ENCODE measurements around the gene HHAT. TPM values are rescaled to one million over a fixed set of nuclear protein-coding genes. Genes with fewer than 3 reads are reported as not detected.

The HHAT gene
- total RNA-seq, 2 experiments from 2014 or later: 0.82 to 0.84 TPM

GRCh38 chr1:210321131-210321530 is 7.6 kb upstream of the HHAT start:
- no peak for ATAC-seq
- intact Hi-C loops (cut with DNase I, micrococcal nuclease): no loop called here
- Mint-ChIP-seq H3K4me3 (no peak overlapping the region), H3K4me1 (no peaks in the 10 kb centered on the region), H3K36me3 (ENCODE audit: low read depth) (no peaks in the 10 kb centered on the region), H3K27ac (no peak overlapping the region), H3K27me3 (peaks cover 13% of the 10 kb centered on the region), H3K9me3 (ENCODE audit: low read depth) (peaks cover 4% of the 10 kb centered on the region)
- POLR2A ChIA-PET: no interaction called here
- no peak for DNase-seq
- CTCF ChIA-PET: no interaction called here

DNA sequence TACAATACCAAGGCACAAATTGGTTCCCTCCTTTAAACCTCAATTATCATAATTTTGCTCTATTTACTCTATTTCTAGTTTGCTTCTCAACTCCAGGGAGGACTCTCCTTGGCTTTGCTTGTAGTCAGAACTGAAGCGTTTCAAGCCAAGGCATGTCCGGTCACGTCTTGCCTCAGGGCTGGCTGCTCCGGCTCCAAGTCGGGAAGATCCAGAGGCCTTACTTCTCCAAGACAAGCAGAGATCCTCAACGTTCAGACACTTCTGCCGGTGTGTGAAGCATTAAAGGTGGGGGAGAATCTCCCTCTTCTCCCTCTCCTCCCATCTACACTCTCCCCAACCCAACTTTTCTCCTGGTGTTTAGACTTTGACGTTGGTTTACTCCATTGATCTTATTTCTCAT is 7.2 kb upstream of the HHAT start:
- DNase-seq: no peak
- ChIA-PET POLR2A (no interaction called here), CTCF (interaction anchor here (0.9 kb wide), 1 partner anchor 10 kb away, joined by 4 read pairs; no protein-coding TSS in a partner anchor)
- peaks cover 4% of the 10 kb centered on the region for H3K9me3 Mint-ChIP-seq (ENCODE audit: low read depth)
- H3K27ac Mint-ChIP-seq: no peak overlapping the region
- H3K4me1 Mint-ChIP-seq: no peaks in the 10 kb centered on the region
- intact Hi-C loops (cut with DNase I, micrococcal nuclease): no loop called here
- H3K4me3 Mint-ChIP-seq: no peak overlapping the region
- H3K36me3 Mint-ChIP-seq (ENCODE audit: low read depth): no peaks in the 10 kb centered on the region
- no peak for ATAC-seq
- peaks cover 13% of the 10 kb centered on the region for H3K27me3 Mint-ChIP-seq

DNA sequence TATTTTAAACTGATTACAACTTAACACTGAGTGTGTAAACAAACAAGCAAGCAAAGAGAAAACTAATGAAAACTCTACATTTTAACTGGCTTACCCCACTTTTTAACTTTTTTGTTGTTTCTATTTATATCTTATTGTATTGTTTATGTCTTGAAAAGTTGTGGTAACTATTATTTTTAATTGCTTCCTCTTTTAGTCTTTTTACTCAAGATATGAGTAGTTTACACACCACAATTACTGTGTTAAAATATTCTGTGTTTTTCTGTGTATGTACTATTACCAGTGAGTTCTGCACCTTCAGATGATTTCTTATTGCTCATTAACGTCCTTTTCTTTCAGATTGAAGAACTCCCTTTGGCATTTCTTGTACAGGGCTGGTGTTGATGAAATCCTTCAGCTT is 4.7 kb upstream of the HHAT start:
- Mint-ChIP-seq H3K27me3 (peaks cover 5% of the 10 kb centered on the region), H3K4me1 (peaks cover 7% of the 10 kb centered on the region), H3K4me3 (no peak overlapping the region), H3K27ac (no peak overlapping the region), H3K9me3 (ENCODE audit: low read depth) (peaks cover 4% of the 10 kb centered on the region), H3K36me3 (ENCODE audit: low read depth) (no peaks in the 10 kb centered on the region)
- CTCF ChIA-PET: interaction anchor here (1.7 kb wide), 1 partner anchor 50 kb away, joined by 4 read pairs; no protein-coding TSS in a partner anchor
- ATAC-seq (no peak), DNase-seq (no peak)
- intact Hi-C loops (cut with DNase I, micrococcal nuclease): no loop called here
- POLR2A ChIA-PET: no interaction called here

DNA sequence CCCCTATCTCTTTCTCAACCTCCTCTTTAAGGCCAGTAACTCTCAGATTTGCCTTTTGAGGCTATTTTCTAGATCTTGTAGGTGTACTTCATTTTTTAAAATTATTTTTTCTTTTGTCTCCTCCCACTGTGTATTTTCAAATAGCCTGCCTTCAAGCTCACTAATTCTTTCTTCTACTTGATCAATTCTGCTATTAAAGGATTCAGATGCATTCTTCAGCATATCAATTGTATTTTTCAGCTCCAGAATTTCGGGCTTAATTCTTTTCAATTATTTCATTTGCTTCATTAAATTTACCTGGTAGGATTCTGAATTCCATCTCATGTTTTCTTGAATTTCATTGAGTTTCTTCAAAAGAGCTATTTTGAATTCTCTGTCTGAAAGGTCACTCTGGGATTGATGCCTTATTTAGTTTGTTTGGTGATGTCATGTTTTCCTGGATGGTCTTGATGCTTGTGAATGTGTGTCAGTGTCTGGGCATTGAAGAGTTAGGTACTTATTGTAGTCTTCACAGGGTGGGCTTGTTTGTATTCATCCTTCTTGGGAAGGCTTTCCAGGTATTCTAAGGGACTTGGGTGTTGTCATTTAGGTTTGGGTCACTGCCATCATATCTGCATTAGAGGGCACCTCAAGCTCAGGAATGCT is 3.6 kb upstream of the HHAT start:
- H3K36me3 Mint-ChIP-seq (ENCODE audit: low read depth): no peaks in the 10 kb centered on the region
- no peak overlapping the region for H3K27ac Mint-ChIP-seq
- DNase-seq (no peak), ATAC-seq (no peak)
- intact Hi-C loops (cut with DNase I, micrococcal nuclease): loop anchor here in 1 of 2 experiments (5.0 kb wide), 1 partner anchor 1252 kb away; the partner anchor contains the start of gene SLC30A1
- ChIA-PET CTCF (interaction anchor here (1.1 to 1.7 kb wide), 2 partner anchors 48 to 75 kb away, joined by 3 to 4 read pairs; no protein-coding TSS in a partner anchor), POLR2A (no interaction called here)
- H3K27me3 Mint-ChIP-seq: peaks cover 5% of the 10 kb centered on the region
- peaks cover 15% of the 10 kb centered on the region for H3K4me1 Mint-ChIP-seq
- no peak overlapping the region for H3K4me3 Mint-ChIP-seq
- peaks cover 4% of the 10 kb centered on the region for H3K9me3 Mint-ChIP-seq (ENCODE audit: low read depth)

GRCh38 chr1:210328032-210328745 is 513 bp upstream of the HHAT start:
- CTCF ChIA-PET: interaction anchor here (1.0 kb wide), 1 partner anchor 46 kb away, joined by 6 read pairs; no protein-coding TSS in a partner anchor
- POLR2A ChIA-PET: interaction anchor here (1.0 to 2.9 kb wide), 2 partner anchors 45 to 46 kb away, joined by 3 to 17 read pairs; no protein-coding TSS in a partner anchor
- intact Hi-C loops (cut with DNase I, micrococcal nuclease): loop anchor here in 1 of 2 experiments (5.0 kb wide), 1 partner anchor 1249 kb away; the partner anchor contains the start of gene SLC30A1

DNA sequence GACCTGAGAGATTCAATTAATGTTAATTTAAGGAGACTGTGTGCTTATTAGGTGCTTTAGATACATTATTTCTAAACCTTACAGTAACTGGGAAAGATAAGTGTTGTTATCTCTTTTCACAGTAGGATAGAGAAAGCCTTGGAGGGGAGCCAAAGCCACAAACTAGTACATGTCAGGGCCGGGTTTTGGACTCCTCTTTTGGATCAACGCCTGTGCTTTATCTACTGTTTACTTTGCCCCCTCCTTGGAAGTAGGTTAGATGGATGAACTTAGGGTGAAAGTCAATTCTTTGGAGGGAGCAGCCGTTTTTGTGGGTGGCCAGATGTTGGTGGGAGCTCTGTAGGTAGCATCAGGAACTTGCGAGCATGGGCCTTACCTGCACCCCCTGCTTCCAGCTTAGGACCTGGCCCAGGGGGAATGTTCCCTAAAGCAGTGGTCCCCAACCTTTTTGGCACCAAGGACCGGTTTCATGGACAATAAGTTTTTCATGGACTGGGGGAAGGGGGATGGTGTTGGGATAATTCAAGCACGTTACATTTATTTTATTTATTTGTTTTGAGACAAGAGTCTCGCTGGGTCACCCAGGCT is 1.7 kb downstream of the HHAT start:
- CTCF ChIA-PET: interaction anchor here (0.9 to 2.2 kb wide), 5 partner anchors 11 to 507 kb away, joined by 3 to 7 read pairs (median 4); no protein-coding TSS in a partner anchor
- intact Hi-C loops (cut with DNase I, micrococcal nuclease): loop anchor here (5.0 to 10.0 kb wide), 4 partner anchors 137 to 576 kb away; partner anchors contain the start of gene TRAF3IP3 (in 1 of the 2)

More at GRCh38 chr1:210328032-210328745, 513 bp upstream of the HHAT start:
- DNase-seq: no peak
- Mint-ChIP-seq H3K27me3 (peaks cover 3% of the 10 kb centered on the region), H3K27ac (peak overlapping the region; percentile 81), H3K4me3 (peak overlapping the region; percentile 82), H3K9me3 (ENCODE audit: low read depth) (peaks cover 4% of the 10 kb centered on the region), H3K4me1 (peaks cover 36% of the 10 kb centered on the region), H3K36me3 (ENCODE audit: low read depth) (no peaks in the 10 kb centered on the region)
- no peak for ATAC-seq

DNA sequence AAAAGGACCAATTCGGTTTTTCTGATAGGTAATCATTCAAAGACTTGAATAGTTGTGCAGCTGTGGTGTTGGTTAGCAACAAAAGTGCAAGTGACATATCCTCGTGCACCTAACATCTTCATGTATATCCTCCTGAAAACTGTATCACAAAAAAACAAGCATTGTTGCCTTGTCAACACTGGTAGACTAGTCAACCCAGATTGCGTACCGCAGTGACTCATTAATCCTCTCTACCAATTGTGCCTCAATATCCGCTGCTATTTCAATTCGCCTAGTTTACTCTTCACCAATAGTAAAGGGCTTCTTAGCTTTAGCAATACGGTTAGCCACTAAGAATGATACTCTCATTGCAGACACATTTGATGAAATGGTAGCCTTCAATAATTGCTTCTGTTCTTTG is 3.5 kb downstream of the HHAT start:
- DNase-seq (peak; percentile 55), ATAC-seq (peak; percentile 31)
- ChIA-PET CTCF (interaction anchor here (0.6 to 2.6 kb wide), 10 partner anchors 9 to 581 kb away, joined by 3 to 20 read pairs (median 3); no protein-coding TSS in a partner anchor), POLR2A (interaction anchor here (0.6 to 2.5 kb wide), 8 partner anchors 9 to 1616 kb away, joined by 3 to 78 read pairs (median 8); no protein-coding TSS in a partner anchor)
- H3K36me3 Mint-ChIP-seq (ENCODE audit: low read depth): no peaks in the 10 kb centered on the region
- peaks cover 36% of the 10 kb centered on the region for H3K4me1 Mint-ChIP-seq
- no peak overlapping the region for H3K4me3 Mint-ChIP-seq
- intact Hi-C loops (cut with DNase I, micrococcal nuclease): loop anchor here (1.0 to 10.0 kb wide), 12 partner anchors 8 to 803 kb away; partner anchors contain the start of genes KCNH1 (in 1 of the 2), TRAF3IP3 (in 1 of the 2) and UTP25 (in 1 of the 2)
- H3K27me3 Mint-ChIP-seq: no peaks in the 10 kb centered on the region
- no peaks in the 10 kb centered on the region for H3K9me3 Mint-ChIP-seq (ENCODE audit: low read depth)
- H3K27ac Mint-ChIP-seq: peak overlapping the region; percentile 34

More for the DNA sequence above, 1.7 kb downstream of the HHAT start:
- H3K27ac Mint-ChIP-seq: no peak overlapping the region
- H3K4me1 Mint-ChIP-seq: peaks cover 36% of the 10 kb centered on the region
- H3K4me3 Mint-ChIP-seq: peak overlapping the region; percentile 82
- no peak for ATAC-seq
- H3K27me3 Mint-ChIP-seq: peaks cover 1% of the 10 kb centered on the region
- H3K9me3 Mint-ChIP-seq (ENCODE audit: low read depth): peaks cover 1% of the 10 kb centered on the region
- POLR2A ChIA-PET: interaction anchor here (2.9 kb wide), 1 partner anchor 43 kb away, joined by 17 read pairs; no protein-coding TSS in a partner anchor
- H3K36me3 Mint-ChIP-seq (ENCODE audit: low read depth): no peaks in the 10 kb centered on the region
- DNase-seq: no peak

GRCh38 chr1:210332719-210333398 is 4.2 kb downstream of the HHAT start:
- intact Hi-C loops (cut with DNase I, micrococcal nuclease): loop anchor here (1.0 to 10.0 kb wide), 15 partner anchors 7 to 802 kb away; partner anchors contain the start of genes KCNH1 (in 1 of the 2), TRAF3IP3 (in 1 of the 2) and UTP25 (in 1 of the 2)
- DNase-seq: peak; percentile 89
- peaks cover 2% of the 10 kb centered on the region for H3K27me3 Mint-ChIP-seq
- H3K27ac Mint-ChIP-seq: peak overlapping the region; percentile 34
- no peaks in the 10 kb centered on the region for H3K9me3 Mint-ChIP-seq (ENCODE audit: low read depth)
- H3K4me3 Mint-ChIP-seq: no peak overlapping the region
- peak; percentile 81 for ATAC-seq
- POLR2A ChIA-PET: interaction anchor here (0.6 to 2.5 kb wide), 8 partner anchors 8 to 1615 kb away, joined by 3 to 78 read pairs (median 8); no protein-coding TSS in a partner anchor
- H3K4me1 Mint-ChIP-seq: peaks cover 35% of the 10 kb centered on the region
- no peaks in the 10 kb centered on the region for H3K36me3 Mint-ChIP-seq (ENCODE audit: low read depth)
- CTCF ChIA-PET: interaction anchor here (0.6 to 2.6 kb wide), 16 partner anchors 9 to 657 kb away, joined by 3 to 20 read pairs (median 3); partner anchors contain the start of gene G0S2

- DNase-seq (no peak), ATAC-seq (no peak)
- Mint-ChIP-seq H3K4me1 (peaks cover 28% of the 10 kb centered on the region), H3K27ac (no peak overlapping the region), H3K36me3 (ENCODE audit: low read depth) (no peaks in the 10 kb centered on the region), H3K27me3 (peaks cover 2% of the 10 kb centered on the region), H3K9me3 (ENCODE audit: low read depth) (no peaks in the 10 kb centered on the region), H3K4me3 (no peak overlapping the region)
- POLR2A ChIA-PET: no interaction called here
- intact Hi-C loops (cut with DNase I, micrococcal nuclease): loop anchor here (10.0 kb wide), 2 partner anchors 550 to 580 kb away; partner anchors contain the start of gene TRAF3IP3 (in 1 of the 2)
- CTCF ChIA-PET: interaction anchor here (1.4 kb wide), 1 partner anchor 39 kb away, joined by 3 read pairs; no protein-coding TSS in a partner anchor
These were observed 6.3 kb downstream of the HHAT start for GRCh38 chr1:210335001-210335400.

DNA sequence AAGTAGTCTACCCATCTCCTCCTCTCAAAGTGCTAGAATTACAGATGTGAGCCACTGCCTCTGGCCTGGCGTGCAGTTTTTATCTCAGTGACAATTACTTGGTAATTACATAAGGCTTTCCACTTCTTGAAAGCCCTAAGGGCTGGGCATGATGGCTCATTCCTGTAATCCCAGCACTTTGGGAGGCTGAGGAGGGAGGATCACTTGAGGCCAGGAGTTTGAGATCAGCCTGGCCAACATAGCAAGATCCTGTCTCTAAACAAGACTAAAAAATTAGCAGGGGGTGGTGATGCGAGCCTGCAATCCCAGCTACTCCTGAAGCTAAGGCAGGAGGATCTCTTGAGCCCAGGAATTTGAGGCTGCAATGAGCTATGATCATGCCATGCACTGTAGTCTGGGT is 7.7 kb downstream of the HHAT start:
- ATAC-seq (no peak), DNase-seq (no peak)
- CTCF ChIA-PET: no interaction called here
- POLR2A ChIA-PET: interaction anchor here (0.7 kb wide), 1 partner anchor 791 kb away, joined by 3 read pairs; no protein-coding TSS in a partner anchor
- no peak overlapping the region for H3K27ac Mint-ChIP-seq
- intact Hi-C loops (cut with DNase I, micrococcal nuclease): loop anchor here (10.0 kb wide), 2 partner anchors 548 to 582 kb away; partner anchors contain the start of gene TRAF3IP3 (in 1 of the 2)
- peaks cover 37% of the 10 kb centered on the region for H3K4me1 Mint-ChIP-seq
- peaks cover 2% of the 10 kb centered on the region for H3K27me3 Mint-ChIP-seq
- H3K36me3 Mint-ChIP-seq (ENCODE audit: low read depth): no peaks in the 10 kb centered on the region
- no peak overlapping the region for H3K4me3 Mint-ChIP-seq
- no peaks in the 10 kb centered on the region for H3K9me3 Mint-ChIP-seq (ENCODE audit: low read depth)

Data from activated CD4-positive, alpha-beta T cell treated with anti-CD3 and anti-CD28 coated beads for 36 hours (primary cell).